Germinal center (tissue), 1 donor: Measurements from ENCODE around the gene DDI2.
"Not testable (repeated sequence)": the region's sequence is repeated elsewhere in the genome, so short reads cannot be mapped to it uniquely, and the experiment has no call there.

ENCODE experiments used
- DNase-seq: peaks from one replicate; pipeline ENCODE4 v3.0.0; 2012; ENCODE audit warnings: mixed read lengths, low spot score

Gene DDI2

GRCh38 chr1:15637826-15638225 is 20.6 kb downstream of the DDI2 start:
- DNase-seq = no peak

- no peak for DNase-seq
These were observed 22.0 kb downstream of the DDI2 start for GRCh38 chr1:15639262-15639661.

GRCh38 chr1:15639931-15640330 is 22.7 kb downstream of the DDI2 start:
- DNase-seq = no peak

GRCh38 chr1:15640667-15641066 is 23.4 kb downstream of the DDI2 start:
- DNase-seq = no peak

GRCh38 chr1:15649937-15650336 is 32.7 kb downstream of the DDI2 start:
- DNase-seq = no peak

GRCh38 chr1:15650433-15650832 is 33.2 kb downstream of the DDI2 start:
- DNase-seq = no peak

- not testable (repeated sequence) for DNase-seq
These were observed 34.9 kb downstream of the DDI2 start for GRCh38 chr1:15652130-15652529.

GRCh38 chr1:15654091-15654690 is 36.9 kb downstream of the DDI2 start:
- no peak for DNase-seq

- no peak for DNase-seq
These were observed 39.2 kb downstream of the DDI2 start for GRCh38 chr1:15656464-15656863.

- DNase-seq = no peak
These were observed 39.8 kb downstream of the DDI2 start for GRCh38 chr1:15657021-15657420.

GRCh38 chr1:15660151-15660550 is 42.9 kb downstream of the DDI2 start:
- DNase-seq = no peak

GRCh38 chr1:15662477-15662876 is 45.2 kb downstream of the DDI2 start:
- no peak for DNase-seq

- no peak for DNase-seq
These were observed 46.7 kb downstream of the DDI2 start for GRCh38 chr1:15663925-15664324.

- DNase-seq = no peak
These were observed 50.1 kb downstream of the DDI2 start for GRCh38 chr1:15667362-15667761.

- DNase-seq = no peak
These were observed 51.0 kb downstream of the DDI2 start for GRCh38 chr1:15668089-15668754.

- no peak for DNase-seq
These were observed 51.8 kb downstream of the DDI2 start for GRCh38 chr1:15669074-15669473.

GRCh38 chr1:15669864-15670263 is 52.6 kb downstream of the DDI2 start:
- no peak for DNase-seq

GRCh38 chr1:15671430-15671829 is 54.2 kb downstream of the DDI2 start:
- no peak for DNase-seq

GRCh38 chr1:15674386-15675159 is 57.3 kb downstream of the DDI2 start:
- DNase-seq = no peak

- no peak for DNase-seq
These were observed 58.8 kb downstream of the DDI2 start for GRCh38 chr1:15676010-15676409.

- no peak for DNase-seq
These were observed 59.7 kb downstream of the DDI2 start for GRCh38 chr1:15676688-15677661.

- no peak for DNase-seq
These were observed 61.3 kb downstream of the DDI2 start for GRCh38 chr1:15678578-15678977.
